Stimulated activated CD4-positive, alpha-beta T cell treated with anti-CD3 and anti-CD28 coated beads, TNF-alpha, amount 100 ng/mL, for 48 hours (primary cell): ENCODE measurements around the gene DPAGT1.

Experiments
- DNase-seq, 3 donors: peaks; one replicate each; pipeline ENCODE4 v3.0.0-alpha.2; 2020; ENCODE audit warnings: low read depth in 3 of 3

The DPAGT1 gene

DNA sequence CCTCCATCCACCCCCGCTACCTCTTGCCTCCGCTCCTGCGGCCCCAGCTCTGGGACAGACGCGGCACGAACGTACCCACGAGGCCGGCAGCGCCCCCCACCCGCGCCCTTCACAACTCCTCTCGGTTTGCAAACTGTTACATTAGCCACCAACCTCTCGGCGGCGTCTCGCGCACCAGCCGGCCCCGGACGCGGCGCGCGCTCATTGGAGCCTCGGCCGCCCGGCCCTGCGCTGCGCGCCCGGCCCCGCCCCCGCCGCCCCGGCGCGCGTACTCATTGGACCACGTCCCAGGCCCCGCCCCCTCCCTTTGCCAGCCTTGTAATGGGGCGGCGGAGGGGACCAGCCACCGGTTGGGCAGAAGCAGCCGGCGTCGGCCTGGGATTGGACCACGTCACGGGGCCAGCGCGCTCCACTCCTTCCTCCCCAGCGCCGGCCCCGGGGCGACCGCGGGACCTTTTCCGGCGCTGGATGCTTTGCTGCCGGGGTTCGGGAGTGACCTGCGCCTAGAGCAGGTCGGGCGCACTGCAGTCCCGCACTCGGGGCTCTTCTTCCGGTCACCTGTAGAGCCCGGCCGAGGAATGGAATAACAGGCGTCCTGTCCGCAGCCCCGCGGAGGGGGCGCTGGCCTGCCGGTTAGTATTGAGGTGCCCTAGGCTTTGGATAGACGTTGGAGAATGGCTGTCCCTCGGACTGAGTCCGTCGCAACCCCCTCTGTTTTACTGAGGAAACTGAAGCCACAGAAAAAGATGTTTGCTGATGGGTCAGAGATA lies 44.5 kb downstream of the DPAGT1 start, which contains the start of gene HYOU1:
HYOU1 (minus strand) TSS at position 206 of the 770 bp plus-strand sequence. CDS start 1,045 bp downstream, outside the sequence.
- DNase-seq: peak; percentile 97 to 100 (median 98)

DNA sequence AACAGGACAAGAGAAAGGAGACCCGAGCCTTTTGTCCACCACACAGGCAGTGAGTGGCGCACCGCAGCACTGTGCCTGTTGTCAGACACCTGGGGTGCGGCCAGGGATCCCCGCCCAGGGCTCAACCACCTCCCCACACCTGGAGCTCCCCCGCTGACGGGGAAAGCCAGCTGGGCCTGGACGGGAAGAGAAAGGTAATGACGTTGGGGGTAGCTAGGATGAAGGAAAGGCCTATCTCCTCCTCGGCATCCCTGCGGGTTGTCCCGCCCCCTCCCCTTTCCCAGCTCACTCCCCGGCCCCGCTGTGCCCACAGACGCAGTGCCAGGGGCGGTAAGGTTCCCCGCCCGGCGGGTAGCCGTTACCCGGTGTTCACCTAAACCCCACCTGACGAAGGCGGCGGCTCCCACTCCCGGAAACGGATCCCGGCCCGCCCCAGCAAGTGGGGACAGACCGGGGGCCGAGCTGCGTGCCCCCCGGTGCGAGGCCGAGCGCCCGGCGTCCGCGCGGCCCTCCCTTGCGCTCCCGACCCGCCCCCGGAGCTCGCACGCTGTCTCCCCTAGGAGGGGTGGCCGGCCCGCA lies 45.1 kb downstream of the DPAGT1 start:
- DNase-seq: peak in 1 of 3 donors; percentile 9

DNA sequence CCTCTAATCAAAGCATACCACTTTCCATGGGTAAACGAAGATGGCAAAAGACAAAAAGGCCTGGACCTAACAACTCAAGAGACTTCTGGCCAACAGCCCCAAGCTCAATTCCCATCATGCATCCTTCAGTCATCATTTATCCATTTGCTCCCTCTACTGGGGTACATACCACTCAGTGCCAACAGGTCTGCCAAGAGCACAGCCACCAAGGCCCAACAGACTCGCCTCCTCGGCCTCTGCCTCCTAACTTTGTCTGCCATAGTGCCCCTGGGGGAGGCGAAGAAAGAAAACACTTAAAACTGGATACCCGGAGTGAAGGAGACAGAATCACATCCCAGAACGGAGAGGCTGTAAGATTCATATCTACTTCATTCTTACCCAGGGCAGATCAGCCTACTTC lies 45.8 kb downstream of the DPAGT1 start:
- DNase-seq: no peak

DNA sequence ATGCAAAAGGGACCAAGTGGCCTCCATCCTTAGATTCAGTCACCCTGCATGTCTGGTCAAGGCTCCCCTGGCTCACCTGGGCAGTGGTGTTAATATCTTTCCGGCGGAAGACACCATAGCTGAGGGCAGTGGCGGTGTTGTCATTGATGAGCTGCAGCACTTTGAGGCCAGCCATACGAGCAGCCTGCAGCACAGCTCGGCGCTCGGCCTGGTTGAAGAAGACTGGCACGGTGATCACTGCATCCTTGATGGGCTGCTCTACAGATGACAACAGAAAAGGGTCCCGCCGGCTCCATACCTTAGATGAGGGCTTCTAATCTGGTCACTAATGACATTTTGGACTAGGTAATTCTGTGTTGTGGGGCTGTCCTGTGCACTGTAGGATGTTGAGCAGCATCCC lies 47.2 kb downstream of the DPAGT1 start:
- no peak for DNase-seq

DNA sequence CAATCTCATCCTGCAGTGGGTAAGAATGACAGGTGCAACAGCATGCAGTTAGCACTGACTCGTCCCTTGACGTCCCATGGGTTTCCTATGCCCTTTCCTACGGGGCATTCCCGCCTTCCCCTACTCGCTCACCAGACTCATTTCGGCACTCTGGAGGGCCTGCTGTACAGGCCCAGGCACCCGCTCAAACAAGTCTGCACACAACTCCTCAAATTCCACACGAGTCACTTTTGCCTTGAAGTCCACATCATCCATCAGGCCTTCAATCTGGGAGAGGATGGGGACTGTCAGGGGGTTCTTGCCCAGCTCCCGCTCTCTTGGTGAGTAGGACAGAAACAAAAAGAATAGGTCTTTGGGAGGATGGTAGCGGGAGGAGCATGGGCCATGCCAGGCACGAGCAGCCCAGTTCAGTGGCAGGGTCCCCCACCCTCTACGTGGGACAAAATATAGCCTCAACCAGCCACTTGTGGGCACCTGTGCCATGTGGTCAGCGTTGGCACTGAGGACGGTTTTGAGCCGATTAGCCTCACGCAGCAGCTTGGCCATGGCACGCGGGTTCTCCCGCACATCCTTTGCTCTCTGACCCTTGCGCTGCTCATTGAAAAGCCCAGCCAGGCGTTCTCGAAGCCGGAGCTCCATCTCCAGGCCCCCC lies 49.4 kb downstream of the DPAGT1 start:
- DNase-seq: no peak

DNA sequence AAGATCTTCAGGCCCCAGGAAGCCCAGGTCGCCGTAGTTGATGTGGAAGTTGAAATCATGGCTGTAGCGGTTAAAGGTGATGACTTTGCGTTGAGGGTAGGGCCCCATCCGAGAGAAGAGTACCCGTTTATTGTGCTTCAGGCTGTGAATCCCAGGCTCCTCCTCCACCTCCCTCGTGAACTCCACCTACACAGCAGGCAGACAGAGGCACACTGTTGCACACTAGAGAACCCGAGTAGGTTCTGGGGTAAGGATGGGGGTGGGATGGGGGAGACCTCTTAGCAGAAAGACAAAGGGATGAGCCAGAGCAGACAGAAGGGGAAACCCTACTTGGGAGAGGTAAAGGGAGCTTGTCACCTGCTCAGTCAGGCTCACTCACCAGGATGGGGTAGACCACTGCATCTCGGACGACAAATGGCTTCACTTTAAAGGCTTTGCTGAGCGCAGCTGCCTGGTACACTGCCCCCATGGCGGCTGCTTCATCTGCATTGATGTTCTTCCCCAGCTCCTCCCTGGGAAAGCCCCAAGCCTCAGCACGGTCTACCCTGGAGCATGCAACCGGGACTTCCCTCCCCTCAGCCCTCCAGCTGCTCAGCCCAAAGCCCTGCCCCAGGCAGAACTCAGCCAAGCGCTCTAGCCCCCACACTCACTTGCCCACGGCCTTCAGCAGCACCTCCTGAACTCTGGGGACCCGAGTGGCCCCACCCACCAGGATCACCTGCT lies 50.1 kb downstream of the DPAGT1 start:
- DNase-seq: no peak

DNA sequence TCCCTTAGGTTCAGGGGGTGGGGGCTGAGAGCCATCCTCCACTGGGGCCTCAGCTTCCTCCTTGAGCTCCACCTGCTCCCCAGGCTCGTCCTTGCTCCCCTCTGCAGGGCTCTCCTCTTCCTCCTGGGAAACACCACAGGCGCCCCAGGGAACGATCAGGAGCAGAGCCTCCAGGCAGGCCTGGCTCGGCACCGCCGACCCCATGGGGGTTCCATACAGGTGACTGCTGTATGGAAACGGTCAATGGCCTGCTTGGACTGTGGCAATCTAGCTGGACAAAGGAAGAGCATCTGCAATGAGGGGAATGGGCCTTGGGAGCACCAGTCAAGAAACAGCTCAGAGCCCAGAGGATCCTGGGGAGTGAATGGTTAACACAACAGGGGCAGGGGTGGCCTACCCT lies 52.6 kb downstream of the DPAGT1 start:
- no peak for DNase-seq

DNA sequence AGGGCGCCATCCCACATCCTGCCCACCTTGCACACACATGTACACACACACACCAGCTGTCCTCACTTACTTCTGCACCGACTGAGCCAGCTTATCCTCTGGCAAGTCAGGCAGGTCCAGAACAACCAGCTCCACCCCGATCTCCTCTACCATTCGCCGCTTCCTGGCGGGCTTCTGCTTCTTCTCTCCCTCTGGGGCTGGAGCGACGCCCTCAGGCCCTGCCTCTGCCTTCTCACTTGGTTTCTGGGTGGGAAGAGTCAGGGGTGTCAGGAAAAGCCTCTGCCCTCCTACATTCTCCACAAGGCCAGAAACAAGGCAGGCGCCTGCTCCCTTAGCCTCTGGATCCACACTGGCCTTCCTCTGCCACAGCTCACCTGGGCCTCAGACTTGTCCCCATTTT lies 53.0 kb downstream of the DPAGT1 start:
- DNase-seq: no peak

DNA sequence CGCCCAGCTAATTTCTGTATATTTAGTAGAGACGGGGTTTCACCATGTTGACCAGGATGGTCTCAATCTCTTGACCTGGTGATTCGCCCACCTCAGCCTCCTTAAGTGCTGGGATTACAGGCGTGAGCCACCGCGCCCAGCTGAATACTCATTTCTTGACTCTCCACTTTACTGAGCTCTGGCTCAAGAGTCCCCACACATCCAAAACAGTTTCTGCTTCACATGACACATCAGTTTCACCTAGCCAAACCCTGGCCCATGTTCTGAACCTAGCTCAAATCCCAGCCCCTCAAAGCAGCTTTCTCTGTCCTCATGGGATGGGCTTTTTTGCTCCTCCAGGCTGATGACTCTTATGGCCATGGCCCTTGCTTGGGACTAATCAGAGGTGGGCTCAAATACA lies 54.4 kb downstream of the DPAGT1 start:
- DNase-seq: no peak
